K562 (cell line): Measurements from ENCODE around the gene CDK4. TPM values are rescaled to one million over a fixed set of nuclear protein-coding genes. Genes with fewer than 3 reads are reported as not detected.

Experiments used
- AFF4 ChIP-seq: sonication (generic); formaldehyde crosslinking; IDR thresholded peaks from 2 replicates; pipeline ENCODE4 v1.8.0; 2023; ENCODE audit warnings: mild to moderate bottlenecking, missing genetic modification reagents
- ARID3A ChIP-seq: IDR thresholded peaks from 2 replicates; pipeline ENCODE4 v1.6.1; 2012; ENCODE audit warnings: low read depth, low read length, improper control_type of control experiment, borderline replicate concordance
- ATF6 ChIP-seq: sonication (generic); formaldehyde crosslinking; IDR thresholded peaks from 2 replicates; pipeline ENCODE4 v1.4.0; 2020; ENCODE audit warnings: mild to moderate bottlenecking, missing genetic modification reagents
- ELF4 ChIP-seq: fragments of 450-650 bp; formaldehyde crosslinking; IDR thresholded peaks from 2 replicates; pipeline ENCODE4 v1.4.0; 2022; ENCODE audit warnings: missing genetic modification characterization
- ESRRA ChIP-seq: fragments of 450-650 bp; IDR thresholded peaks from 2 replicates; pipeline ENCODE4 v1.6.1; 2014; ENCODE audit warnings: low read depth, mild to moderate bottlenecking, moderate library complexity, borderline replicate concordance
- LARP7 ChIP-seq: fragments of 450-650 bp; IDR thresholded peaks from 2 replicates; pipeline ENCODE4 v1.6.1; 2016
- MEF2D ChIP-seq: conservative IDR thresholded peaks from 2 replicates; pipeline ENCODE4 v1.6.1; 2016; ENCODE audit warnings: low read depth, missing genetic modification characterization, missing compliant biosample characterization
- NELFE ChIP-seq: IDR thresholded peaks from 2 replicates; pipeline ENCODE4 v1.6.1; 2011; ENCODE audit warnings: mild to moderate bottlenecking; ENCODE audit not compliant: insufficient read depth, insufficient read length
- NEUROD1 ChIP-seq: fragments of 150-350 bp; IDR thresholded peaks from 2 replicates; pipeline ENCODE4 v1.6.1; 2014; ENCODE audit warnings: borderline replicate concordance, low read length, low read depth; ENCODE audit not compliant: partially characterized antibody
- NFE2 ChIP-seq: IDR thresholded peaks from 2 replicates; pipeline ENCODE4 v1.6.1; 2014; ENCODE audit warnings: antibody characterized with exemption, low read depth
- NR2C2 ChIP-seq, 2 experiments: fragments of 200-800 bp in 1 of 2; sonication (Bioruptor generic) in 1 of 2; sonication (generic) in 1 of 2; formaldehyde crosslinking in 1 of 2; IDR thresholded peaks; 2 replicates each; pipeline versions ENCODE4 v1.6.1 to v1.8.0; 2016 to 2022; ENCODE audit warnings: mild to moderate bottlenecking in 1 of 2, missing compliant biosample characterization in 1 of 2, missing genetic modification characterization in 1 of 2, missing genetic modification reagents in 1 of 2
- PHTF2 ChIP-seq: fragments of 250-450 bp; sonication (Bioruptor Pico); IDR thresholded peaks from 2 replicates; pipeline ENCODE4 v1.5.0; 2021; ENCODE audit warnings: mild to moderate bottlenecking
- PYGO2 ChIP-seq: fragments of 450-650 bp; IDR thresholded peaks from 2 replicates; pipeline ENCODE4 v1.6.1; 2016; ENCODE audit warnings: mild to moderate bottlenecking, missing genetic modification characterization, moderate library complexity, missing compliant biosample characterization
- TCF7 ChIP-seq: sonication (generic); IDR thresholded peaks from 2 replicates; pipeline ENCODE4 v1.6.1; 2016; ENCODE audit warnings: antibody characterized with exemption, borderline replicate concordance
- THRAP3 ChIP-seq: fragments of 450-650 bp; IDR thresholded peaks from 2 replicates; pipeline ENCODE4 v1.6.1; 2016; ENCODE audit warnings: mild to moderate bottlenecking, inconsistent platforms, borderline replicate concordance
- TRIM28 ChIP-seq: fragments of 450-650 bp; IDR thresholded peaks from 2 replicates; pipeline ENCODE4 v1.6.1; 2017
- ZBTB17 ChIP-seq: fragments of 450-650 bp; formaldehyde crosslinking; IDR thresholded peaks from 2 replicates; pipeline ENCODE4 v1.4.0; 2020; ENCODE audit warnings: mild to moderate bottlenecking
- ZNF263 ChIP-seq: sonication (generic); formaldehyde crosslinking; IDR thresholded peaks from 2 replicates; pipeline ENCODE4 v1.8.0; 2022; ENCODE audit warnings: mild to moderate bottlenecking, missing genetic modification reagents, borderline replicate concordance
- ZNF324 ChIP-seq: fragments of 250-450 bp; sonication (Bioruptor Pico); IDR thresholded peaks from 2 replicates; pipeline ENCODE4 v1.4.0; 2020; ENCODE audit warnings: mild to moderate bottlenecking
- polyA plus RNA-seq, 8 experiments: library from polyadenylated mRNA; depleted of rRNA in 4 of 8; stranded (reverse) in 5 of 8; unstranded in 3 of 8; fragments of >200 nt; fragmentation: Nextera tagmentation in 2 of 8; fragmentation: Illumina TruSeq in 1 of 8; extraction: Ambion mirVana in 2 of 8; extraction: Trizol in 1 of 8; gene quantifications; 2 replicates each; pipeline versions ENCODE4 v1.2.1 to v1.2.3, GENCODE V29; 2011 to 2014; ENCODE audit warnings: inconsistent platforms in 1 of 8, missing spikeins in 1 of 8
- total RNA-seq, 7 experiments: library from RNA; depleted of rRNA in 6 of 7; stranded (reverse); fragments of >200 nt in 6 of 7; fragmentation: Illumina TruSeq in 2 of 7; extraction: Trizol in 2 of 7; gene quantifications; 2 replicates each; pipeline versions ENCODE4 v1.2.1 to v1.2.3, GENCODE V29; 2011 to 2021; ENCODE audit warnings: low replicate concordance in 1 of 7

The CDK4 gene
- total and polyA plus RNA-seq, 9 of the 15 experiments (the other 6 are each of a cell fraction or from before 2014, with no cell fraction given) = 37.8 to 436 (median 238) TPM

GRCh38 chr12:57751788-57752667 lies at the start of gene CDK4 (continued):
- TF ChIP-seq ZNF263 = peak; percentile 81; the same call in 1 of the 2 replicates
- no peak for TF ChIP-seq NELFE
- peak; percentile 83; the same call in 1 of the 2 replicates for TF ChIP-seq ESRRA
- peak; percentile 66 for TF ChIP-seq NFE2
- TF ChIP-seq ARID3A = no peak
- no peak for TF ChIP-seq ZNF324 (CRISPR knock-in tag)
- no peak for TF ChIP-seq ZBTB17
- 0 out of 2 replicates have a peak, but pooled peaks have one; percentile 56 for TF ChIP-seq PYGO2 (tag)
- no peak for TF ChIP-seq TRIM28
- peak; percentile 92 for TF ChIP-seq ATF6 (CRISPR knock-in tag)
- TF ChIP-seq TCF7 = 0 out of 2 replicates have a peak, but pooled peaks have one; percentile 32
- no peak for TF ChIP-seq PHTF2 (CRISPR knock-in tag)
- peak; percentile 89 for TF ChIP-seq AFF4 (CRISPR knock-in tag)
- no peak; the same call in none of the 2 replicates for TF ChIP-seq MEF2D (tag)
- TF ChIP-seq THRAP3 = no peak
- no peak for TF ChIP-seq LARP7
- TF ChIP-seq NEUROD1 = peak; percentile 72
- TF ChIP-seq NR2C2 (CRISPR knock-in tag; IDR thresholded peaks at IDR 0.05) = peak; percentile 69
- no peak; the same call in none of the 2 replicates for TF ChIP-seq NR2C2 (tag; IDR thresholded peaks at IDR 0.05)
- TF ChIP-seq ELF4 (CRISPR knock-in tag) = no peak
